Liver (tissue), 9 donors: ENCODE data around the gene CCDC30. TPM values are rescaled to one million over a fixed set of nuclear protein-coding genes. Genes with fewer than 3 reads are reported as not detected.

Experiments
- DNase-seq: peaks from one replicate; pipeline ENCODE4 v3.0.0-alpha.2; 2017; ENCODE audit warnings: low spot score
- H3K27ac ChIP-seq, 2 donors: one replicate each; pipeline ENCODE4 v1.7.0; 2013; ENCODE audit warnings: inconsistent platforms in 2 of 2, low read length in 2 of 2, control low read depth in 1 of 2, low read depth in 1 of 2, mild to moderate bottlenecking in 1 of 2
- H3K27me3 ChIP-seq, 4 donors: one replicate each; pipeline versions ENCODE4 v1.6.1 to v1.7.0; 2013; ENCODE audit warnings: low read length in 3 of 4, inconsistent platforms in 1 of 4, mild to moderate bottlenecking in 1 of 4, moderate library complexity in 1 of 4; ENCODE audit not compliant: control insufficient read depth in 4 of 4, insufficient read depth in 4 of 4
- H3K36me3 ChIP-seq, 4 donors: one replicate each; pipeline versions ENCODE4 v1.6.1 to v1.7.0; 2013; ENCODE audit warnings: low read length in 3 of 4, mild to moderate bottlenecking in 3 of 4, low read depth in 1 of 4, moderate library complexity in 1 of 4; ENCODE audit not compliant: control insufficient read depth in 4 of 4, insufficient read depth in 3 of 4
- H3K4me1 ChIP-seq, 4 donors: one replicate each; pipeline versions ENCODE4 v1.6.1 to v1.7.0; 2013; ENCODE audit warnings: low read length in 3 of 4, mild to moderate bottlenecking in 3 of 4, moderate library complexity in 1 of 4; ENCODE audit not compliant: control insufficient read depth in 4 of 4, insufficient read depth in 4 of 4
- H3K4me3 ChIP-seq, 3 donors: one replicate each; pipeline versions ENCODE4 v1.6.1 to v1.7.0; 2013; ENCODE audit warnings: low read length in 3 of 3, control low read depth in 1 of 3, low read depth in 1 of 3, mild to moderate bottlenecking in 1 of 3
- H3K9ac ChIP-seq, 2 donors: one replicate each; pipeline ENCODE4 v1.7.0; 2013; ENCODE audit warnings: low read length in 2 of 2, mild to moderate bottlenecking in 2 of 2, moderate library complexity in 2 of 2, control low read depth in 1 of 2, low read depth in 1 of 2
- H3K9me3 ChIP-seq, 4 donors: one replicate each; pipeline versions ENCODE4 v1.6.1 to v1.7.0; 2013; ENCODE audit warnings: low read length in 3 of 4; ENCODE audit not compliant: control insufficient read depth in 4 of 4
- ATF3 ChIP-seq: IDR thresholded peaks from 2 replicates; pipeline ENCODE4 v1.6.1; 2016; ENCODE audit warnings: antibody characterized with exemption
- CTCF ChIP-seq: fragments of 150-350 bp; IDR thresholded peaks from 2 replicates; pipeline ENCODE4 v1.5.1; 2017; ENCODE audit warnings: improper control_type of control experiment, low read depth, low read length; ENCODE audit not compliant: missing input control
- EGR1 ChIP-seq, 2 donors: IDR thresholded peaks; 2 replicates each; pipeline ENCODE4 v1.6.1; 2016 to 2018; ENCODE audit warnings: antibody characterized with exemption in 2 of 2, low read depth in 2 of 2
- FOXA1 ChIP-seq: IDR thresholded peaks from 2 replicates; pipeline ENCODE4 v1.6.1; 2016; ENCODE audit warnings: antibody characterized with exemption
- FOXA2 ChIP-seq: IDR thresholded peaks from 2 replicates; pipeline ENCODE4 v1.6.1; 2016; ENCODE audit warnings: antibody characterized with exemption
- GABPA ChIP-seq, 2 donors: IDR thresholded peaks in 1 of 2; conservative IDR thresholded peaks in 1 of 2; 2 replicates each; pipeline ENCODE4 v1.6.1; 2016; ENCODE audit warnings: antibody characterized with exemption in 2 of 2, mild to moderate bottlenecking in 1 of 2, moderate library complexity in 1 of 2
- HNF4A ChIP-seq, 2 donors: conservative IDR thresholded peaks; 2 replicates each; pipeline ENCODE4 v1.6.1; 2016; ENCODE audit warnings: antibody characterized with exemption in 2 of 2, mild to moderate bottlenecking in 2 of 2
- HNF4G ChIP-seq: IDR thresholded peaks from 2 replicates; pipeline ENCODE4 v1.6.1; 2016; ENCODE audit warnings: antibody characterized with exemption
- JUND ChIP-seq, 2 donors: IDR thresholded peaks; 2 replicates each; pipeline ENCODE4 v1.6.1; 2016; ENCODE audit warnings: antibody characterized with exemption in 2 of 2
- MAX ChIP-seq: IDR thresholded peaks from 2 replicates; pipeline ENCODE4 v1.6.1; 2016; ENCODE audit warnings: antibody characterized with exemption
- NR2F2 ChIP-seq: IDR thresholded peaks from 2 replicates; pipeline ENCODE4 v1.6.1; 2016; ENCODE audit warnings: antibody characterized with exemption
- RAD21 ChIP-seq, 2 donors: IDR thresholded peaks; 2 replicates each; pipeline ENCODE4 v1.6.1; 2016; ENCODE audit warnings: antibody characterized with exemption in 2 of 2, mild to moderate bottlenecking in 2 of 2
- REST ChIP-seq: IDR thresholded peaks from 2 replicates; pipeline ENCODE4 v1.6.1; 2016; ENCODE audit warnings: antibody characterized with exemption, mild to moderate bottlenecking
- RXRA ChIP-seq, 2 donors: IDR thresholded peaks; 2 replicates each; pipeline ENCODE4 v1.6.1; 2017 to 2018; ENCODE audit warnings: antibody characterized with exemption in 2 of 2, mild to moderate bottlenecking in 1 of 2
- SP1 ChIP-seq: IDR thresholded peaks from 2 replicates; pipeline ENCODE4 v1.6.1; 2018; ENCODE audit warnings: antibody characterized with exemption, mild to moderate bottlenecking
- TAF1 ChIP-seq: conservative IDR thresholded peaks from 2 replicates; pipeline ENCODE4 v1.6.1; 2016; ENCODE audit warnings: antibody characterized with exemption, mild to moderate bottlenecking
- YY1 ChIP-seq: IDR thresholded peaks from 2 replicates; pipeline ENCODE4 v1.6.1; 2016; ENCODE audit warnings: antibody characterized with exemption, mild to moderate bottlenecking
- ZBTB33 ChIP-seq: IDR thresholded peaks from 2 replicates; pipeline ENCODE4 v1.6.1; 2016; ENCODE audit warnings: antibody characterized with exemption
- WGBS: extraction: QIAGEN DNeasy Blood & Tissue Kit; methylation state at CpG from one replicate; pipeline ENCODE4 v1.1.7; 2013; 5-methylcytosine and 5-hydroxymethylcytosine counted together
- polyA plus RNA-seq, 2 donors: library from polyadenylated mRNA; stranded (reverse) in 1 of 2; unstranded in 1 of 2; fragments of 200-250 nt in 1 of 2; fragments of >200 nt in 1 of 2; fragmentation: Nextera tagmentation in 1 of 2; extraction: Ambion mirVana in 1 of 2; gene quantifications; one replicate each; pipeline versions ENCODE4 v1.2.1 to v1.2.3, GENCODE V29; 2013 to 2015
- total RNA-seq, 2 donors: library from RNA; depleted of rRNA; stranded (reverse); fragments of >200 nt; gene quantifications; one replicate each; pipeline ENCODE4 v1.2.3, GENCODE V29; 2014
- donor health status: healthy.
- donor health status: healthy.
- donor health status: healthy.
- donor health status: healthy.
- donor health status: healthy.

The CCDC30 gene
- total and polyA plus RNA-seq, 4 donors = 0.07 to 2.0 (median 1.3) TPM

- TF ChIP-seq JUND (IDR thresholded peaks at IDR 0.05) (no peak), FOXA1 (no peak), HNF4G (no peak), MAX (no peak), RAD21 (IDR thresholded peaks at IDR 0.05) (no peak), YY1 (no peak)
- no peak overlapping the region for H3K27ac ChIP-seq
- no peak overlapping the region for H3K9ac ChIP-seq
- DNase-seq = no peak
- no peaks in the 10 kb centered on the region for H3K36me3 ChIP-seq
- no peaks in the 10 kb centered on the region for H3K9me3 ChIP-seq
- H3K4me3 ChIP-seq = no peak overlapping the region
- H3K4me1 ChIP-seq = no peaks in the 10 kb centered on the region
- no peaks in the 10 kb centered on the region for H3K27me3 ChIP-seq
- 89% methylated on average over 17 of the region's 17 CpGs for WGBS
These were observed 48.3 kb upstream of the CCDC30 start for GRCh38 chr1:42414551-42415496.

- TF ChIP-seq CTCF = no peak
- no peak for TF ChIP-seq HNF4A (conservative IDR thresholded peaks at IDR 0.05)
- no peak for TF ChIP-seq MAX
- no peak for TF ChIP-seq RXRA (IDR thresholded peaks at IDR 0.05)
- TF ChIP-seq ATF3 = no peak
- TF ChIP-seq NR2F2 = no peak
- TF ChIP-seq YY1 = no peak
- no peak for TF ChIP-seq RAD21 (IDR thresholded peaks at IDR 0.05)
- no peak for TF ChIP-seq TAF1
- TF ChIP-seq FOXA1 = no peak
- no peak for TF ChIP-seq EGR1 (IDR thresholded peaks at IDR 0.05; ENCODE audit: low read depth in 2 of 2)
- TF ChIP-seq REST = no peak
- no peak for TF ChIP-seq SP1
- no peak for TF ChIP-seq JUND (IDR thresholded peaks at IDR 0.05)
- TF ChIP-seq GABPA (IDR thresholded peaks at IDR 0.05 in 1 of 2, conservative IDR thresholded peaks at IDR 0.05 in 1 of 2) = no peak
- TF ChIP-seq ZBTB33 = no peak
- TF ChIP-seq HNF4G = no peak
- no peak for TF ChIP-seq FOXA2
- H3K4me1 ChIP-seq = peaks cover 0 to 12% (median 10%) of the 10 kb centered on the region in 4 donors
- H3K36me3 ChIP-seq = no peaks in the 10 kb centered on the region
- no peak overlapping the region for H3K27ac ChIP-seq
- H3K4me3 ChIP-seq = no peak overlapping the region
- no peak for DNase-seq
- no peaks in the 10 kb centered on the region for H3K9me3 ChIP-seq
- no peaks in the 10 kb centered on the region for H3K27me3 ChIP-seq
- H3K9ac ChIP-seq = no peak overlapping the region
- 89% methylated on average over 3 of the region's 3 CpGs for WGBS
These were observed 45.9 kb upstream of the CCDC30 start for GRCh38 chr1:42417166-42417565.
